Measurements from ENCODE around the gene UNK. TPM values are rescaled to one million over a fixed set of nuclear protein-coding genes. Genes with fewer than 3 reads are reported as not detected.
A peak's percentile ranks its signal among the peaks of the same experiment; 100 is the strongest.

The UNK gene
- total RNA-seq, 2 donors from 2014 or later = 20.7 to 22.6 TPM

- DNase-seq (no peak), ATAC-seq (replicated peaks in 1 of 2) (no peak)
- Mint-ChIP-seq H3K9me3 (no peaks in the 10 kb centered on the region), H3K4me1 (ENCODE audit: low read depth) (peaks cover 15% of the 10 kb centered on the region), H3K4me3 (no peak overlapping the region), H3K27me3 (ENCODE audit: low read depth) (no peaks in the 10 kb centered on the region), H3K27ac (peak overlapping the region; percentile 13), H3K36me3 (ENCODE audit: insufficient read depth in 2 of 2) (peaks cover 0 to 1% of the 10 kb centered on the region in 2 donors)
These were observed 33.0 kb downstream of the UNK start for GRCh38 chr17:75817571-75817970.

- no peaks in the 10 kb centered on the region for H3K9me3 Mint-ChIP-seq
- no peak overlapping the region for H3K27ac Mint-ChIP-seq
- H3K27me3 Mint-ChIP-seq (ENCODE audit: low read depth) = no peaks in the 10 kb centered on the region
These were observed 33.8 kb downstream of the UNK start for GRCh38 chr17:75818326-75818885.

GRCh38 chr17:75819116-75819515, 34.5 kb downstream of the UNK start:
- Mint-ChIP-seq H3K9me3 (no peaks in the 10 kb centered on the region), H3K4me3 (no peak overlapping the region), H3K4me1 (ENCODE audit: low read depth) (peaks cover 15% of the 10 kb centered on the region), H3K27ac (no peak overlapping the region), H3K36me3 (ENCODE audit: insufficient read depth in 2 of 2) (peaks cover 0 to 1% of the 10 kb centered on the region in 2 donors), H3K27me3 (ENCODE audit: low read depth) (no peaks in the 10 kb centered on the region)
- no peak for DNase-seq
- ATAC-seq (replicated peaks in 1 of 2) = no peak

More at GRCh38 chr17:75818326-75818885, 33.8 kb downstream of the UNK start:
- Mint-ChIP-seq H3K4me1 (ENCODE audit: low read depth) (peaks cover 15% of the 10 kb centered on the region), H3K36me3 (ENCODE audit: insufficient read depth in 2 of 2) (peaks cover 0 to 1% of the 10 kb centered on the region in 2 donors), H3K4me3 (no peak overlapping the region)
- no peak for ATAC-seq (replicated peaks in 1 of 2)
- DNase-seq = no peak

GRCh38 chr17:75819678-75820077, 35.1 kb downstream of the UNK start:
- DNase-seq (no peak), ATAC-seq (replicated peaks in 1 of 2) (no peak)
- no peak overlapping the region for H3K27ac Mint-ChIP-seq
- no peaks in the 10 kb centered on the region for H3K27me3 Mint-ChIP-seq (ENCODE audit: low read depth)
- H3K36me3 Mint-ChIP-seq (ENCODE audit: insufficient read depth in 2 of 2) = peaks cover 0 to 1% of the 10 kb centered on the region in 2 donors
- no peaks in the 10 kb centered on the region for H3K9me3 Mint-ChIP-seq
- H3K4me1 Mint-ChIP-seq (ENCODE audit: low read depth) = peaks cover 15% of the 10 kb centered on the region
- H3K4me3 Mint-ChIP-seq = no peak overlapping the region

GRCh38 chr17:75820094-75821080, 35.8 kb downstream of the UNK start:
- DNase-seq = no peak

GRCh38 chr17:75821552-75821951, 36.9 kb downstream of the UNK start:
- no peak for ATAC-seq (replicated peaks in 1 of 2)
- DNase-seq = no peak
- Mint-ChIP-seq H3K36me3 (ENCODE audit: insufficient read depth in 2 of 2) (peaks cover 0 to 1% of the 10 kb centered on the region in 2 donors), H3K27ac (peak overlapping the region; percentile 6), H3K4me1 (ENCODE audit: low read depth) (peaks cover 15% of the 10 kb centered on the region), H3K27me3 (ENCODE audit: low read depth) (no peaks in the 10 kb centered on the region), H3K9me3 (no peaks in the 10 kb centered on the region), H3K4me3 (no peak overlapping the region)

More at GRCh38 chr17:75820094-75821080, 35.8 kb downstream of the UNK start:
- no peak overlapping the region for H3K4me3 Mint-ChIP-seq
- peaks cover 0 to 1% of the 10 kb centered on the region in 2 donors for H3K36me3 Mint-ChIP-seq (ENCODE audit: insufficient read depth in 2 of 2)
- peaks cover 15% of the 10 kb centered on the region for H3K4me1 Mint-ChIP-seq (ENCODE audit: low read depth)
- H3K9me3 Mint-ChIP-seq = no peaks in the 10 kb centered on the region
- no peaks in the 10 kb centered on the region for H3K27me3 Mint-ChIP-seq (ENCODE audit: low read depth)
- H3K27ac Mint-ChIP-seq = peak overlapping the region; percentile 6
- no peak for ATAC-seq (replicated peaks in 1 of 2)

- Mint-ChIP-seq H3K27ac (peak overlapping the region; percentile 36), H3K9me3 (no peaks in the 10 kb centered on the region), H3K36me3 (ENCODE audit: insufficient read depth in 2 of 2) (peaks cover 0 to 1% of the 10 kb centered on the region in 2 donors), H3K4me1 (ENCODE audit: low read depth) (peaks cover 15% of the 10 kb centered on the region), H3K27me3 (ENCODE audit: low read depth) (no peaks in the 10 kb centered on the region), H3K4me3 (no peak overlapping the region)
- peak in 1 of 2 donors; percentile 37 for ATAC-seq (replicated peaks in 1 of 2)
- DNase-seq = no peak
These were observed 37.7 kb downstream of the UNK start for GRCh38 chr17:75822119-75822799.

- H3K4me1 Mint-ChIP-seq (ENCODE audit: low read depth) = peaks cover 16% of the 10 kb centered on the region
- peaks cover 0 to 1% of the 10 kb centered on the region in 2 donors for H3K36me3 Mint-ChIP-seq (ENCODE audit: insufficient read depth in 2 of 2)
- no peaks in the 10 kb centered on the region for H3K9me3 Mint-ChIP-seq
- ATAC-seq (replicated peaks in 1 of 2) (no peak), DNase-seq (no peak)
- no peak overlapping the region for H3K27ac Mint-ChIP-seq
- H3K27me3 Mint-ChIP-seq (ENCODE audit: low read depth) = no peaks in the 10 kb centered on the region
- H3K4me3 Mint-ChIP-seq = no peak overlapping the region
These were observed 38.2 kb downstream of the UNK start for GRCh38 chr17:75822800-75823166.

- Mint-ChIP-seq H3K4me1 (ENCODE audit: low read depth) (peaks cover 23% of the 10 kb centered on the region), H3K36me3 (ENCODE audit: insufficient read depth in 2 of 2) (peaks cover 0 to 2% of the 10 kb centered on the region in 2 donors), H3K9me3 (no peaks in the 10 kb centered on the region), H3K27me3 (ENCODE audit: low read depth) (no peaks in the 10 kb centered on the region), H3K27ac (no peak overlapping the region), H3K4me3 (no peak overlapping the region)
- DNase-seq (no peak), ATAC-seq (replicated peaks in 1 of 2) (no peak)
These were observed 38.8 kb downstream of the UNK start for GRCh38 chr17:75823257-75824041.

GRCh38 chr17:75824050-75824552, 39.5 kb downstream of the UNK start:
- H3K27ac Mint-ChIP-seq = no peak overlapping the region
- peaks cover 0 to 2% of the 10 kb centered on the region in 2 donors for H3K36me3 Mint-ChIP-seq (ENCODE audit: insufficient read depth in 2 of 2)
- H3K27me3 Mint-ChIP-seq (ENCODE audit: low read depth) = no peaks in the 10 kb centered on the region
- no peaks in the 10 kb centered on the region for H3K9me3 Mint-ChIP-seq
- DNase-seq = no peak
- no peak for ATAC-seq (replicated peaks in 1 of 2)
- H3K4me1 Mint-ChIP-seq (ENCODE audit: low read depth) = peaks cover 23% of the 10 kb centered on the region
- no peak overlapping the region for H3K4me3 Mint-ChIP-seq

- DNase-seq (no peak), ATAC-seq (replicated peaks in 1 of 2) (no peak)
- Mint-ChIP-seq H3K4me3 (no peak overlapping the region), H3K36me3 (ENCODE audit: insufficient read depth in 2 of 2) (peaks cover 0 to 2% of the 10 kb centered on the region in 2 donors), H3K9me3 (no peaks in the 10 kb centered on the region), H3K4me1 (ENCODE audit: low read depth) (peaks cover 23% of the 10 kb centered on the region), H3K27ac (no peak overlapping the region), H3K27me3 (ENCODE audit: low read depth) (no peaks in the 10 kb centered on the region)
These were observed 40.1 kb downstream of the UNK start for GRCh38 chr17:75824666-75825065.

- no peak overlapping the region for H3K4me3 Mint-ChIP-seq
- H3K36me3 Mint-ChIP-seq (ENCODE audit: insufficient read depth in 2 of 2) = peaks cover 0 to 3% of the 10 kb centered on the region in 2 donors
- peaks cover 23% of the 10 kb centered on the region for H3K4me1 Mint-ChIP-seq (ENCODE audit: low read depth)
- ATAC-seq (replicated peaks in 1 of 2) (no peak), DNase-seq (no peak)
- no peaks in the 10 kb centered on the region for H3K9me3 Mint-ChIP-seq
- no peak overlapping the region for H3K27ac Mint-ChIP-seq
- no peaks in the 10 kb centered on the region for H3K27me3 Mint-ChIP-seq (ENCODE audit: low read depth)
These were observed 40.5 kb downstream of the UNK start for GRCh38 chr17:75825149-75825552.
